Measurements from ENCODE around the gene LZTS2.
"Not testable (repeated sequence)": the region's sequence is repeated elsewhere in the genome, so short reads cannot be mapped to it uniquely, and the experiment has no call there.

Gene LZTS2

DNA sequence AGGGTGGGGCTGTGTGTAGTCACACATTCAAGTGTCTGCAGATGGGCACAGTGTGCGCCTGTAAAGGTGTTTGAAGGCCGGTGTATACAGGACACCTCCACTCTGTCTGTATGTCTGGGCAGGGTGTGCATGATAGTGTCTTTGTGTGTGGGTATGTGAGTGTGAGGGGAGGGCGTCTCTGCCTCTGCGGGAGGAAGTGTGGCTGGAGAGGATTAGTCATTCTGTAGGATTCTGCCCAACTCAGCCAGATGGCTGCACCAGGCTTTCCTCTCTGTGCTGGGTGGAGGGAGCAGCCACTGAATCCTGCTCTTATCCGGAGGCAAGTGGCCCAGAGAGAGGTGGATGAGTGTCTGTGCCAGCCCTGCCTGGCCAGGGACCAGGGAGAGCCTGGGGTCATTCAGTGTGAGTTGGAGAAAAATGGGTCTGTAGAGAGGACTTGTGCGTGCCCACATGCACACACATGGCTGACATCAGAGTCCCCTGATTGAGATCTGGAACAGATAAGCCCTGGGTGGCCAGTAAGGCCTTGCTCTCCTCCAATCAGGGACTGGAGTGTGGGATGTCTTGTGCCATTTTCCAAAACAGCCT is 33.1 kb downstream of the LZTS2 start:
- Histone ChIP-seq H3K4me3 (peak overlapping the region; percentile 76), H3K27ac (peak overlapping the region; percentile 95 to 100)
- TF ChIP-seq, protein P1, sequence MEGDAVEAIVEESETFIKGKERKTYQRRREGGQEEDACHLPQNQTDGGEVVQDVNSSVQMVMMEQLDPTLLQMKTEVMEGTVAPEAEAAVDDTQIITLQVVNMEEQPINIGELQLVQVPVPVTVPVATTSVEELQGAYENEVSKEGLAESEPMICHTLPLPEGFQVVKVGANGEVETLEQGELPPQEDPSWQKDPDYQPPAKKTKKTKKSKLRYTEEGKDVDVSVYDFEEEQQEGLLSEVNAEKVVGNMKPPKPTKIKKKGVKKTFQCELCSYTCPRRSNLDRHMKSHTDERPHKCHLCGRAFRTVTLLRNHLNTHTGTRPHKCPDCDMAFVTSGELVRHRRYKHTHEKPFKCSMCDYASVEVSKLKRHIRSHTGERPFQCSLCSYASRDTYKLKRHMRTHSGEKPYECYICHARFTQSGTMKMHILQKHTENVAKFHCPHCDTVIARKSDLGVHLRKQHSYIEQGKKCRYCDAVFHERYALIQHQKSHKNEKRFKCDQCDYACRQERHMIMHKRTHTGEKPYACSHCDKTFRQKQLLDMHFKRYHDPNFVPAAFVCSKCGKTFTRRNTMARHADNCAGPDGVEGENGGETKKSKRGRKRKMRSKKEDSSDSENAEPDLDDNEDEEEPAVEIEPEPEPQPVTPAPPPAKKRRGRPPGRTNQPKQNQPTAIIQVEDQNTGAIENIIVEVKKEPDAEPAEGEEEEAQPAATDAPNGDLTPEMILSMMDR (IDR thresholded peaks at IDR 0.05), result no peak
- peak; percentile 87 for DNase-seq (ENCODE audit: low spot score)

DNA sequence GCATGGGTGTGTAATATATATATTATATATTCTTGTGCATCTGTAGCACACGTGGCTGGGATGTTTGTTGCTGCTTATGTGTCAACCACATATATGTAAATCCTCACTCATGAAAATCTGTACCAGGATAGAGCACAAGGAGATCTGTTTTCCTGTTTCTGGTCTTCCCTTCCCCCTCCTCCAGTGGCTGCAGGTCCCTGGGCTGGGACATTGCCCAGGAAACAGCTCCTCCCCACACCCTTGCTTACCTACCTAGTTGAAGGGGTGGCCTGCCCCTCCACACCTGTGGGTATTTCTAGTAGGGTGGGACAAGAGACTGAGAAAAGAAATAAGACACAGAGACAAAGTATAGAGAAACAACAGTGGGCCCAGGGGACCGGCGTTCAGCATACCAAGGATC is 33.7 kb downstream of the LZTS2 start:
- Histone ChIP-seq H3K4me3 (peak overlapping the region; percentile 76), H3K27ac (peak overlapping the region; percentile 95 to 100)
- TF ChIP-seq, protein P1 (IDR thresholded peaks at IDR 0.05), result no peak
- DNase-seq (ENCODE audit: low spot score), result no peak

DNA sequence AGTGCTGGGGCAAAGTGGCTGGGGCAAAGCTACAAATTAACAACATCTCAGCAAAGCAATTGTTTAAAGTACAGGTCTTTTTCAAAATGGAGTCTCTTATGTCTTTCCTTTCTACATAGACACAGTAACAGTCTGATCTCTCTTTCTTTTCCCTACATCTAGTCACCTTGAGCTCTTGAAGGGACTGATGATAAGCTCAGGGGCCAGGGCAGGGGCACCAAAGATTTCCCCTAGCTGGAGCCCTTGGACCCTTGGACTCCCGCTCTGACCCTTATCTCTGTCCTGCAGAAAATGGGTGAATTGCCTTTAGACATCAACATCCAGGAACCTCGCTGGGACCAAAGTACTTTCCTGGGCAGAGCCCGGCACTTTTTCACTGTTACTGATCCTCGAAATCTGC is 34.8 kb downstream of the LZTS2 start:
- not testable (repeated sequence) for H3K27ac ChIP-seq; DNase-seq (ENCODE audit: low spot score); H3K4me3 ChIP-seq

DNA sequence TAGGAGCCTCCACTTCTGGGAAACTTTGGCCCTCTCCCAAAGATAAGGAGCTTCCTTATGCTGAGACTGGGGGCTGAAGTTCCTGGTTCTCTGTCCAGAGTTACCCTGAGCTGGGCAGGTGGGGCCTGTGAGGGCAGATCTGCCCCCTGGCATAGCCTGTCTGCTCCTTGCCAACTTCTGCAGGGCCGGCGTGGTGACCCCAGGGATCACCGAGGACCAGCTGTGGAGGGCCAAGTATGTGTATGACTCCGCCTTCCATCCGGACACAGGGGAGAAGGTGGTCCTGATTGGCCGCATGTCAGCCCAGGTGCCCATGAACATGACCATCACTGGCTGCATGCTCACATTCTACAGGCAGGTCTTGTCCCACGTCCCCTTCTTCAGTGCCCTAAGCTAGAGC is 35.7 kb downstream of the LZTS2 start:
- DNase-seq (ENCODE audit: low spot score), result no peak
- no peak overlapping the region for H3K4me3 ChIP-seq
- TF ChIP-seq, protein P1 (IDR thresholded peaks at IDR 0.05), result no peak
- H3K27ac ChIP-seq, result no peak overlapping the region

DNA sequence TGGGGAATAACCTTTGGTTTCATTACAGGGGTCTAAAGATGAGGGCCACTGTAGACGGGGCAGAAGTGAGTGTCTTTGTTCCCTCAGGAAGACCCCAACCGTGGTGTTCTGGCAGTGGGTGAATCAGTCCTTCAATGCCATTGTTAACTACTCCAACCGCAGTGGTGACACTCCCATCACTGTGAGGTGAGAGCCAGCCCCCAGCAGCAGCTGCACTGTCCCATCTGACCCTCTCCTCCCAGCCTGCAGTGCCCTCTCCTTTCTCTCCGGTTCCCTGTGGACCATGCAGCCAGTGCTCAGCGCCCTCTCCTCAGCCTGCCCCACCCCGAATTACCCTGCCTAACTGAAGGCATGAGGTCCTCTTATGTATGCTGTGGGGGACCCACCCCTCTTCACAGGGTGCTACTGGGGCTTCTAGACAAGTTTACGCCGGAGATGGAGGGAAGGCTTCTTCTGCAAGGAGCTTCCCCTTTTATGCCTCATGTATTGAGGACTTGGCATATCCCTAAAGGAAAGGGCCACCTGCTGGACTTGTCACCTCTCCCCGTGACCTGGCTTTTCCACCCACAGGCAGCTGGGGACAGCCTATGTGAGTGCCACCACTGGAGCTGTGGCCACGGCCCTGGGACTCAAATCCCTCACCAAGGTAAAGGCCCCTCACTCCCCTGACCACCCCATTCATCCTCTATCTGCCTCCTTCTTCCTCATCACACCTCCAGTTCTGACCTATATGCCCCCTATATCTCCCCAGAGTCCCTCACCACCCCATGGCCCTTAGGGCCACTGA is 36.5 kb downstream of the LZTS2 start:
- Histone ChIP-seq H3K27ac (peak overlapping the region in 1 of 2 donors; percentile 4), H3K4me3 (no peak overlapping the region)
- no peak for DNase-seq (ENCODE audit: low spot score)
- TF ChIP-seq, protein P1 (IDR thresholded peaks at IDR 0.05), result no peak

DNA sequence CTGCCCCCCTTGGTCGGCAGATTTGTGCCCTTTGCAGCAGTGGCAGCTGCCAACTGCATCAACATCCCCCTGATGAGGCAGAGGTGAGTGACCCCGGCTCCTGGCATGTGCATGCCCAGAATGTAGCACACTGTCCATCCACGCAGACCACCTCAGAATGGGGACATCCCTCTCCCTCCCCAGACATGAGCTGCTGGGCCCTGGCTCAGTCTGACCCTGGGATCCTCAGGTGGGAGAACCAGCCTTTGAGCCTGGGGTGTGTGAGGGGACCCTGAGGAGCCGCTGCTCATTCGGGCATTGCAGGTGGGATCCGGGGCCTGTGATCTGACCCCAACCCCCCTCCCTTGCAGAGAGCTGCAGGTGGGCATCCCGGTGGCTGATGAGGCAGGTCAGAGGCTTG is 37.1 kb downstream of the LZTS2 start:
- Histone ChIP-seq H3K27ac (peak overlapping the region in 1 of 2 donors; percentile 4), H3K4me3 (no peak overlapping the region)
- no peak for DNase-seq (ENCODE audit: low spot score)
- TF ChIP-seq, protein P1 (IDR thresholded peaks at IDR 0.05), result no peak

DNA sequence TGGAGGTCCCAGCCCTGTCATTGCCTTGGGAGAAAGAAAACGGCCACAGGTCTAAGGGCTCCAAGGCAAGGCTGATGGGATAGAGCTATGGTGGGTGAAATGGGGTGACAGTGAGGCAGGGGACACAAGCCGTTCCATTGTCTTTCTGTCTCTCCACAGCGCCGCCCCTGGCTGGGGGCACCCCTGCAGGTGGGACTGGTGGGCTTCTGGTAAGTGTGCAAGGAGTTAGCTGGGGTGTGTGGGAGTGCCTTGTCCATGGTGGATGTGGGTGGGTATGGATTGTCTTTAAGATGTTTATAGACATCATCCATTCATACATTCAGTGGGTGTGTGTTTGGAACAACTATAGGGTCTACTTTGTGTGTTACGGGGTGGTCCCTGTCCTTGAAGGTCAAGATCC is 38.9 kb downstream of the LZTS2 start:
- H3K27ac ChIP-seq, result no peak overlapping the region
- no peak for DNase-seq (ENCODE audit: low spot score)
- TF ChIP-seq, protein P1 (IDR thresholded peaks at IDR 0.05), result no peak
- H3K4me3 ChIP-seq, result no peak overlapping the region

Measured in coronary artery (tissue), 2 donors.